ENCODE data around the gene RHEX.

DNA sequence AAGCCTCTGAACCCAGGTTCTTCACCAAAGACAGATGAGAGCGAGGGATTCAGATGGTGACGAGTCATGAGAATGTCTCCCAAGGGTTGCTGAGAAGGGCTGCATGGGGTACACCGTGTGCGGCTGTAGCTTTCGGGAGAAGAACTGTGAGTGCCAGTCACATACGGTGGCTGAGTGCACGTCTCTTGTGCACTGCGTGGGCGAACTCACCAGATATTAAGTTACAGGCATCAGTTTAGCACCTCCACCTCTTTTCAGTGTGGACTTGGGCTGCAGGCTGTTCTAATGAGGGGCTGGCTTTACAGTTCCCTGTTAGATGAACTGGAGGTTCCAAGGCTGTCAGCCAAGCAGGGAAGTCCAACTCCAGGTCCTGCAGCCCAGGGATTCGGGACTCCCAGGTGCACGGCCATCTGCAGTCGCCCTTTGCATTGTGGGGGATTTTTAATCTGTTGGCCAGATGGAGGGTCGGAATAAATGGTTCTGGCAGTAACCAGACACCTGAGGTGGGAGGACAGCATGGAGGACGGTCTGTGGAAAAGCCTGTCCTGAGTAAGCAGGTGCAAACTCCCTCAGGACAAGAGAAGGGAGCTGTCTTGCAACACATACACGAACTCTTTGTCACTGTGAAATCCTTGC, 90.7 kb downstream of the RHEX start:
- TF ChIP-seq, protein P1, sequence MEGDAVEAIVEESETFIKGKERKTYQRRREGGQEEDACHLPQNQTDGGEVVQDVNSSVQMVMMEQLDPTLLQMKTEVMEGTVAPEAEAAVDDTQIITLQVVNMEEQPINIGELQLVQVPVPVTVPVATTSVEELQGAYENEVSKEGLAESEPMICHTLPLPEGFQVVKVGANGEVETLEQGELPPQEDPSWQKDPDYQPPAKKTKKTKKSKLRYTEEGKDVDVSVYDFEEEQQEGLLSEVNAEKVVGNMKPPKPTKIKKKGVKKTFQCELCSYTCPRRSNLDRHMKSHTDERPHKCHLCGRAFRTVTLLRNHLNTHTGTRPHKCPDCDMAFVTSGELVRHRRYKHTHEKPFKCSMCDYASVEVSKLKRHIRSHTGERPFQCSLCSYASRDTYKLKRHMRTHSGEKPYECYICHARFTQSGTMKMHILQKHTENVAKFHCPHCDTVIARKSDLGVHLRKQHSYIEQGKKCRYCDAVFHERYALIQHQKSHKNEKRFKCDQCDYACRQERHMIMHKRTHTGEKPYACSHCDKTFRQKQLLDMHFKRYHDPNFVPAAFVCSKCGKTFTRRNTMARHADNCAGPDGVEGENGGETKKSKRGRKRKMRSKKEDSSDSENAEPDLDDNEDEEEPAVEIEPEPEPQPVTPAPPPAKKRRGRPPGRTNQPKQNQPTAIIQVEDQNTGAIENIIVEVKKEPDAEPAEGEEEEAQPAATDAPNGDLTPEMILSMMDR (IDR thresholded peaks at IDR 0.05; ENCODE audit: low read length): no peak
- TF ChIP-seq EZH2 (optimal IDR thresholded peaks at IDR 0.05; ENCODE audit: low read depth, low read length) (no peak), EZH2phosphoT487 (IDR thresholded peaks at IDR 0.05; ENCODE audit: low read length) (no peak)
